ENCODE results near the gene PPP1R14B.

The PPP1R14B gene

DNA sequence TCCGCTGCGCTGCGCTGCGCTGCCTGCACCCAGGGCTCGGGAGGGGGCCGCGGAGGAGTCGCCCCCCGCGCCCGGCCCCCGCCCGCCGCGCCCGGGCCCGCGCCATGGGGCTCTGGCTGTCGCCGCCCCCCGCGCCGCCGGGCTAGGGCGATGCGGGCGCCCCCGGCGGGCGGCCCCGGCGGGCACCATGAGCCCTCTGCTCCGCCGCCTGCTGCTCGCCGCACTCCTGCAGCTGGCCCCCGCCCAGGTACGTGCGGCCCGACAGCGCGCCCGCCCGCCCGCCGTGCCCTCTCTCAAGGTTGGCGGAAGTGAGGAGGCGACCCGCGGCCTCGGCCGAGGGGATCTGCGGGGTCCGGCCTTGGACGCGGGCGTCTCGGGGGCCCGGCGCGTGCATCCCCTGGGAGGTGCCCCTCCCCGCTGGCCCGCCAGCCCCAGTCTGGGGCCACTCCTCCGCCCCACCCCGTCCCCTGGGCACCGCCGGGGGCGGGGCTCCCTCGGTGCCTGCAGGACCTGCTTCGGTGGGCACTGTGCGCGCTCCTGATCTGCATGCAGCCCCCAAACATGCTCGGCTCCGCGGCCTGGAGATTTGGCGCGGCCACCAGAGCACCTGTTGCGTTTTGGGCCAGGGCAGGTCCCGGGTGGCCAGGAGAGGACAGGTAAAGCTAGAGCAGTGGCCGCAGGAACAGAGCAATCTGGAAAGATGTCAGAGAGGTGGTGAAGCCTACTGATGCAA lies 11.9 kb downstream of the PPP1R14B start:
- peak overlapping the region; percentile 81 for H3K4me3 Mint-ChIP-seq
- no peaks in the 10 kb centered on the region for H3K9me3 Mint-ChIP-seq
- ATAC-seq, result peak; percentile 68
- peak; percentile 52 to 78 for DNase-seq (ENCODE audit: low spot score in 2 of 2)
- H3K36me3 Mint-ChIP-seq, result peaks cover 40% of the 10 kb centered on the region
- peaks cover 34% of the 10 kb centered on the region for H3K4me1 Mint-ChIP-seq
- peak overlapping the region; percentile 73 for H3K27ac Mint-ChIP-seq

DNA sequence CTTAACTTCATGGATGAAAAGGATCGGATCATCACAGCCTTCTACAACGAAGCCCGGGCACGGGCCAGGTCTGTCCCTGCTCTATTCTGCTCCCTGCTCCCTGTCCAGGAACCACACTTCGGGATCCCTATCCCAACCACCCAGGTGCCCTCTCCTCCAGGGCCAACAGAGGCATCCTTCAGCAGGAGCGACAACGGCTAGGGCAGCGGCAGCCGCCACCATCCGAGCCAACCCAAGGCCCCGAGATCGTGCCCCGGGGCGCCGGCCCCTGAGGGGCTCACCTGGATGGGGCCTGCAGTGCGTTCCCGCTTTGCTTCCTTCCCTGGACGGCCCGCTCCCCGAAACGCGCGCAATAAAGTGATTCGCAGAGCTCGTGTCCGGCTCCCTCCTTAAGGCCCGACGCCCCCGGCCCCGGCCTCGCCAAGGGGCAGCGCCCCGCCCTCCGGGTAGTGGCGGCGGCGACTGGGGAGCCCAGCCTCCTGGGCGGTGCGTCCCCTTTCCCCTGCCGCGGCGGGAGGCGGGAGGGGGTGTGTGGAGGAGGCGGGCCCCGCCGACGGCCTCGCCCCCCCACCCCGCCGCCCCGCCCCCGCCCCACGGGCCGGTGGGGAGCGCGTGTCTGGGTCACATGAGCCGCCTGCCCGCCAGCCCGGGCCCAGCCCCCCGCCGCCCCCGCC lies 12.7 kb downstream of the PPP1R14B start, which contains the start of gene VEGFB:
TSS of gene VEGFB (plus strand) at position 672 of the 674 bp plus-strand sequence. CDS start 250 bp downstream, outside the sequence.
- Mint-ChIP-seq H3K4me3 (peak within 1 kb of the TSS; percentile 81), H3K9me3 (no peaks in the 10 kb centered on the region), H3K27ac (peak within 1 kb of the TSS; percentile 73), H3K4me1 (peaks cover 38% of the 10 kb centered on the region), H3K36me3 (peaks cover 41% of the 10 kb centered on the region)
- DNase-seq (ENCODE audit: low spot score in 2 of 2) (peak; percentile 58 to 80), ATAC-seq (peak; percentile 68)

DNA sequence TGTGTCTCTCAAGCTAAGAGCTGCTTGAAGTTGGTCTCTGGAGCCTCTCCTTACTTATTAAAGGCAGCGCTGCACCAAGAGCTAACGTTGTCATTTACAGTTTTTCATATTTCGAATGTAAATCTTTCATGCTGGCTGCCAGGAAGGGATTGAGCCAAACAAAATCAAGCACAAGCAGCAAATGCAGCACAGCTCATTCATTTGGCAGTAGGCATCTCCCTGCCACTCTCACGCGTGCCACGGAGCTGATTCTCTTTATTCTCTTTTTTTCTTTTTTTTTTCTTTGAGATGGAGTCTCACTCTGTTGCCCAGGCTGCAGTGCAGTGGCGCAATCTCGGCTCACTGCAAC lies 13.8 kb downstream of the PPP1R14B start:
- DNase-seq (ENCODE audit: low spot score in 2 of 2) (no peak), ATAC-seq (no peak)
- Mint-ChIP-seq H3K27ac (peak overlapping the region; percentile 61), H3K9me3 (no peaks in the 10 kb centered on the region), H3K4me3 (peak overlapping the region; percentile 77), H3K36me3 (peaks cover 43% of the 10 kb centered on the region), H3K4me1 (peaks cover 40% of the 10 kb centered on the region)

DNA sequence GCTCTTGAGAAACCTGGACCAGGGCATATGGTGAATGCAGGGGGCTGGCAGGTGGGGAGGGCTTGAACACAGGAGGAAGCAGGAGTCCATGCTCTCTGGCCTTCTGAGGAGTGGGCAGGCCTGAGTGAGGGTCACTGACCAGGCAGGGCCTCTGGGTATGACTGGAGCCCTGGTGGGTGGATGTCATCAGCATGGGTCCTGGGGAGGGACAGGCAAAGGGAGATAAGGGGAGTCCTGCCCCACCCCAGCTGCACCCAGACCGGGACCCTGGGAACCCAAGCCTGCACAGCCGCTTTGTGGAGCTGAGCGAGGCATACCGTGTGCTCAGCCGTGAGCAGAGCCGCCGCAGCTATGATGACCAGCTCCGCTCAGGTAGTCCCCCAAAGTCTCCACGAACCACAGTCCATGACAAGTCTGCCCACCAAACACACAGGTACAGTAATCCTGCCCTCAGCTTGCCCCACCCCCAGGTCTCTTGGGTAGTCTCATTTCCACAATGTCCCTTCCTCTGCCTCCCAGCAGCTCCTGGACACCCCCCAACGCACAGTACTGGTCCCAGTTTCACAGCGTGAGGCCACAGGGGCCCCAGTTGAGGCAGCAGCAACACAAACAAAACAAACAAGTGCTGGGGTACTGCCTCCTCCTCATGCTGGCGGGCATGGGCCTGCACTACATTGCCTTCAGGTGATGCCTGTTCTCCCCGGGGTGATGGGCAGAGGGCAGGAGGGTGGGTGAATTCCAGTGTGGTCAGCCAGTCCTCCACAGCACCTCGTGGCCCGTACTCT lies 14.4 kb downstream of the PPP1R14B start:
- H3K4me3 Mint-ChIP-seq, result peak overlapping the region; percentile 77
- H3K4me1 Mint-ChIP-seq, result peaks cover 45% of the 10 kb centered on the region
- no peak for ATAC-seq
- H3K36me3 Mint-ChIP-seq, result peaks cover 38% of the 10 kb centered on the region
- no peaks in the 10 kb centered on the region for H3K9me3 Mint-ChIP-seq
- no peak for DNase-seq (ENCODE audit: low spot score in 2 of 2)
- H3K27ac Mint-ChIP-seq, result peak overlapping the region; percentile 61

DNA sequence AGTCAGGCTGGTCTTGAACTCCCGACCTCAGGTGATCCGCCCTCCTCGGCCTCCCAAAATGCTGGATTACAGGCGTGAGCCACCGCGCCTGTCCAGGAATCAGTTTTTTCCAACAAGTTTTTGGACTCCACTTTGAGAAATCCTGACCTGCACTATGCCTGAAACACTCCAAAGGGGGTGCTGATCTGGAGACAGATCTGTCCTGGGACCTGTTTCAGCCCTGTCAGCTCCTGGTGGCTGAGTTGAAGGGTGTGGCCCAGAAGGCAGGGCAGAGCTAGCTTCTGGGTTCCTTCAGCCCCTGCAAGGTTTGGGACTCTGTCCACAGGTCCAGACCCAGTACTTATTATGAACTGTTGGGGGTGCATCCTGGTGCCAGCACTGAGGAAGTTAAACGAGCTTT lies 15.2 kb downstream of the PPP1R14B start:
- H3K9me3 Mint-ChIP-seq, result no peaks in the 10 kb centered on the region
- H3K4me1 Mint-ChIP-seq, result peaks cover 52% of the 10 kb centered on the region
- ATAC-seq, result no peak
- H3K27ac Mint-ChIP-seq, result peak overlapping the region; percentile 61
- DNase-seq (ENCODE audit: low spot score in 2 of 2), result no peak
- H3K36me3 Mint-ChIP-seq, result peaks cover 29% of the 10 kb centered on the region
- peak overlapping the region; percentile 77 for H3K4me3 Mint-ChIP-seq

GRCh38 chr11:64230985-64231365 lies 15.8 kb downstream of the PPP1R14B start:
- peak overlapping the region; percentile 86 for H3K27ac Mint-ChIP-seq
- peak overlapping the region; percentile 77 for H3K4me3 Mint-ChIP-seq
- peaks cover 52% of the 10 kb centered on the region for H3K4me1 Mint-ChIP-seq
- H3K36me3 Mint-ChIP-seq, result peaks cover 24% of the 10 kb centered on the region
- DNase-seq (ENCODE audit: low spot score in 2 of 2) (no peak), ATAC-seq (no peak)
- H3K9me3 Mint-ChIP-seq, result no peaks in the 10 kb centered on the region

DNA sequence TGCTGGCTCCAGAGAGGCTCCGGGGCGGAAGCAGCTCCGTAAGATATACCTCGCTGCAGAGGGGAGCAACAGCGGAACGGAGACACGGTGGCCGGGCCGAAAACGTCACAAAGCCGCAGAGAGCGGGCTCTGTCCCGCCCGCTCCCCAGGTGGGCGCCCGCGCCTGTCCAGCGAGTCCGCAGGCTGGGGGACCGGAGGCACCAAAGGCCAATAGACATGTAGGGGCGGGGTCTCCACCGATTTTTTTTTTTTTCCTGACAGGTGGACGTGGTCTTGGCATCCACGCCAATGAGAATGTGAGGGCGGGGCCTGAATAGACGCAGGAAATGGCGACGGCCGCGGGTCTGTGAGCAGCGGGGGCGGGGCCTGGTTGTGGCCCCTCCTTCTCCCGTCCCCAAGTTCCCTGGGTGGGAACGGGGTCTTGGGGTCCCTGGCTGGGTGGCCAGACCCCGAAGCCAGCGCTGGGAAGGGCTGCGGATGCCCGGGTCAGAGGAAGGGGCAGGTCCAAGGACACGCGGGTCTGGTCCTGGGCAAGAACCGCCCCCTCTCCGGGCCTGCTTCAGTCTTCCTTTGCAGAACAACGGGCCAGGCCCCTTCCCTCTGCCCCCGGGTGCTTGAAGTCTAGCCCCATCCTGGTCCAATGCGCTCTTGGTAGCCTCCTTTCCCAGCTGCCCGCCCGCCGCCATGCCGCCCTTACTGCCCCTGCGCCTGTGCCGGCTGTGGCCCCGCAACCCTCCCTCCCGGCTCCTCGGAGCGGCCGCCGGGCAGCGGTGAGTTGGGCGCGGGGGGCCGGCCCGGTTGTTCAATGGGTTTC lies 16.4 kb downstream of the PPP1R14B start, which contains the start of gene DNAJC4:
TSS of gene DNAJC4 (plus strand) at position 378 of the 814 bp plus-strand sequence. CDS start at position 685, 307 bp downstream.
- Mint-ChIP-seq H3K27ac (peak within 1 kb of the TSS; percentile 86), H3K36me3 (peaks cover 22% of the 10 kb centered on the region), H3K4me1 (peaks cover 49% of the 10 kb centered on the region)

GRCh38 chr11:64229744-64230170 lies 17.0 kb downstream of the PPP1R14B start:
- no peaks in the 10 kb centered on the region for H3K9me3 Mint-ChIP-seq
- H3K4me3 Mint-ChIP-seq, result peak overlapping the region; percentile 77
- peaks cover 24% of the 10 kb centered on the region for H3K36me3 Mint-ChIP-seq
- ATAC-seq (no peak), DNase-seq (ENCODE audit: low spot score in 2 of 2) (no peak)
- peaks cover 49% of the 10 kb centered on the region for H3K4me1 Mint-ChIP-seq
- H3K27ac Mint-ChIP-seq, result peak overlapping the region; percentile 86

More for the DNA sequence above, 16.4 kb downstream of the PPP1R14B start, which contains the start of gene DNAJC4:
- Mint-ChIP-seq H3K9me3 (no peaks in the 10 kb centered on the region), H3K4me3 (peak within 1 kb of the TSS; percentile 77)
- peak; percentile 60 for ATAC-seq
- DNase-seq (ENCODE audit: low spot score in 2 of 2), result peak; percentile 77 to 97

DNA sequence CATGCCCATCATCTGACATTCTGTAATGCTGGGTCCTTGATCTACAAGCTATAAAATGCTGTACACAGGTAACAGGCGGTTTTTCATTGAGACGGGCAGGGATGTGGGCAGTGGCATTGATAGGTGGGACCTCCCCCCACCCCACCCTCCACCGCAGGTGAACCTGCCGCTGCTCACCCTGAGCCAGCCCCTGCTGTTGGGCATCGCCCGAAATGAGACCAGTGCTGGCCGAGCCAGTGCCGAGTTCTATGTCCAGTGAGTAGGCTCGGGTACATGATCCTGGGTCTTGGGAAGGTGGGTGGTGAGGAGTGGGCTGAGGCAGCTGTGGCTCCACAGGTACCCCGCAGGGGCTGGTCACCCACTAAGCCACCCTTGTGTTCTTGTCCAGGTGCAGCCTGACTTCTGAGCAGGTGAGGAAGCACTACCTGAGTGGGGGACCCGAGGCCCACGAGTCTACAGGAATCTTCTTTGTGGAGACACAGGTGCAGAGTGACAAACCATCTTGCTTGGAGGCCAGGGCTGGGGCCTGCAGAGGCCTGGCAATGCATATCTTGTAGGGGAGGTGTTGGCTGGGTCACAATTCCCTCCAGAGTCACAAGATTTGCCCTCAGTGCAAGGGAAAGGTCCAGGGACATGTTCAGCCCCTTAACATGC lies 17.5 kb downstream of the PPP1R14B start:
- Mint-ChIP-seq H3K4me1 (peaks cover 55% of the 10 kb centered on the region), H3K36me3 (peaks cover 29% of the 10 kb centered on the region), H3K4me3 (peak overlapping the region; percentile 77), H3K27ac (peak overlapping the region; percentile 86), H3K9me3 (no peaks in the 10 kb centered on the region)
- no peak for ATAC-seq
- DNase-seq (ENCODE audit: low spot score in 2 of 2), result peak in 1 of 2 donors; percentile 53

GRCh38 chr11:64227405-64227956 lies 19.3 kb downstream of the PPP1R14B start:
- Mint-ChIP-seq H3K4me1 (peaks cover 53% of the 10 kb centered on the region), H3K9me3 (no peaks in the 10 kb centered on the region), H3K27ac (peak overlapping the region; percentile 86), H3K4me3 (peak overlapping the region; percentile 87), H3K36me3 (peaks cover 47% of the 10 kb centered on the region)
- ATAC-seq (no peak), DNase-seq (ENCODE audit: low spot score in 2 of 2) (no peak)

DNA sequence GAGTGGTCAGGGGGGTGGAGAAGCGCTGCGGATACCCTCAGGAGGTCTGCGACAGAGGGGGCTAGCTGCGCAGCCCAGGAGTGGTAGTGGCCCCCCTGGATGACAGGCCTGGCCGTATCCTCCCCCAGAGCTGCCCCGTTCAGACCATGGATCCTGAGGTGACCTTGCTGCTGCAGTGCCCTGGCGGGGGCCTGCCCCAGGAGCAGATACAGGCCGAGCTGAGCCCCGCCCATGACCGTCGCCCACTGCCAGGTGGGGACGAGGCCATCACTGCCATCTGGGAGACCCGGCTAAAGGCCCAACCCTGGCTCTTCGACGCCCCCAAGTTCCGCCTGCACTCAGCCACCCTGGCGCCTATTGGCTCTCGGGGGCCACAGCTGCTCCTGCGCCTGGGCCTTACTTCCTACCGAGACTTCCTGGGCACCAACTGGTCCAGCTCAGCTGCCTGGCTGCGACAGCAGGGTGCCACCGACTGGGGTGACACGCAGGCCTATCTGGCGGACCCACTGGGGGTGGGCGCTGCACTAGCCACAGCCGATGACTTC lies 20.2 kb downstream of the PPP1R14B start:
- ATAC-seq, result peak; percentile 62
- Mint-ChIP-seq H3K4me3 (peak overlapping the region; percentile 87), H3K36me3 (peaks cover 56% of the 10 kb centered on the region), H3K27ac (peak overlapping the region; percentile 86), H3K9me3 (no peaks in the 10 kb centered on the region), H3K4me1 (peaks cover 44% of the 10 kb centered on the region)
- peak; percentile 52 to 78 for DNase-seq (ENCODE audit: low spot score in 2 of 2)

DNA sequence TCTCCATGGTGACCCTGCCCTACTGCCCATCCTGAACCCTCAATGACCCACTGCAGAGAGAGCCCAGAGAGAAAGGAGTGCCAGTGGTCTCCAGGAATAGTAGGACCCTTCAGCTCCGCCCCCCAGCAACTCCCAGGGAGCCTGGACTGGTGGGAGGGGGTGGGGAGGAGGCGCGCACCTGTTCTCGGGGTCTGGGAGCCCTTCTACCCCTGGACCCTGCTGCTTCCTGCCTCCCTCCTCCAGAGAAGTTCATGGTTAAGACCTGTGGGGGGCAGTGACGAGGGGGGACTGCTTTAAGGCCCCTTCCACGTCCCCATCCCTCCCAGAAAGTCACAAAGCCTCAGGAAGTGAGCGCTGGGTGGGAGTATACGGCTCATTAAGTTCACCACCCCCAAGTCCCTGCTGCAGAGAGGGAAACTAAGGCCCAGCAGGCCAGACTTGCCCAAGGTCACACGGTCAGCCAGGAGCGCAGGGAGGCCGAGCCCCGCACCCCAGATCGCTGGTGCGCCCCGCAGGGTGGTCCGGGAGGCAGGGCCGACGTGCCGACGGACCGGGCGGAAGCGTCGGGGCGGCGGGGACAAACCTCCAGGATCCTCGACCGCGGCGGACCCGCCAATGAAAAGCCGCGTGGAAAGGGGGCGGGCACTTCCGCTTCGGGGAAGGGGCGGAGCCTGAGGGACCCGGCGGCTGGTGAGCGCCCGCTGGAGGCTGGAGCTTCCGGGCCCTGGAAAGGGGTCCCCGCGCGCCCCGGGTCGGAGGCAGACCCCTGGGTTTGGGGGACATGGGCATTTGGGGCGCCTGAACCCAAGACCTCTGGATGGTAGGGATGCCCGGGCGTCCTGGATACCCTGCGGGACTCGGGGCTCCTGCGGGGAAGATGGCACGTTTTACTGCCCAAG lies 20.9 kb downstream of the PPP1R14B start, which contains the start of the genes NUDT22 and TRPT1:
TSS of gene NUDT22 (plus strand) at position 667 of the 899 bp plus-strand sequence. CDS start 379 bp downstream, outside the sequence.
TSS of gene TRPT1 (minus strand) at position 579 of the 899 bp plus-strand sequence. CDS start at position 253, 326 bp downstream.
- DNase-seq (ENCODE audit: low spot score in 2 of 2), result peak; percentile 92 to 96
- peaks cover 63% of the 10 kb centered on the region for H3K36me3 Mint-ChIP-seq
- peaks cover 43% of the 10 kb centered on the region for H3K4me1 Mint-ChIP-seq
- peak; percentile 76 for ATAC-seq
- H3K27ac Mint-ChIP-seq, result peak within 1 kb of the TSS; percentile 86
- H3K4me3 Mint-ChIP-seq, result peak within 1 kb of the TSS; percentile 87
- H3K9me3 Mint-ChIP-seq, result no peaks in the 10 kb centered on the region
